PC-9 (cell line): ENCODE measurements around the gene ECI1. TPM values are rescaled to one million over a fixed set of nuclear protein-coding genes. Genes with fewer than 3 reads are reported as not detected.

Experiments used
- BruUV-seq: library from RNA; stranded (reverse); fragments of 400-500 nt; replicated peaks from 2 replicates; lab custom pipeline; 2021; lab: Mats Ljungman, UMichigan
- CTCF ChIA-PET: fragments of 300-600 bp; sonication (Branson Sonifier 250); formaldehyde crosslinking; loops from one replicate; lab custom pipeline; 2022; ENCODE audit warnings: antibody characterized with exemption; lab: Charles Lee
- POLR2A ChIA-PET: fragments of 300-600 bp; sonication (Branson Sonifier 250); formaldehyde crosslinking; loops from one replicate; lab custom pipeline; 2022; ENCODE audit warnings: antibody characterized with exemption; ENCODE audit not compliant: unreplicated experiment; lab: Charles Lee
- DNase-seq, 2 experiments: peaks; one replicate each; pipeline versions ENCODE4 v3.0.0 to v3.0.0-alpha.2; 2015 to 2022; ENCODE audit warnings: mixed read lengths in 1 of 2
- H2AFZ ChIP-seq: fragments of 200-600 bp; sonication (generic); 2 replicates; pipeline ENCODE4 v1.8.1; 2017; ENCODE audit warnings: antibody characterized with exemption
- H3F3A ChIP-seq: fragments of 200-600 bp; sonication (generic); 2 replicates; pipeline ENCODE4 v1.8.1; 2017; ENCODE audit warnings: antibody characterized with exemption, mild to moderate bottlenecking, low read depth; ENCODE audit not compliant: insufficient read depth
- H3K27ac ChIP-seq: fragments of 200-600 bp; sonication (generic); 2 replicates; pipeline ENCODE4 v1.6.1; 2016; ENCODE audit warnings: mixed run types
- H3K27me3 ChIP-seq: fragments of 200-600 bp; sonication (generic); 2 replicates; pipeline ENCODE4 v1.6.1; 2016; ENCODE audit warnings: low read depth, mixed run types; ENCODE audit not compliant: insufficient read depth
- H3K36me3 ChIP-seq: fragments of 200-600 bp; sonication (generic); 2 replicates; pipeline ENCODE4 v1.6.1; 2016; ENCODE audit warnings: low read depth, mixed run types
- H3K4me1 ChIP-seq: fragments of 200-600 bp; sonication (generic); replicated peaks from 2 replicates; pipeline ENCODE4 v1.6.1; 2016; ENCODE audit warnings: mixed run types; ENCODE audit not compliant: insufficient read depth
- H3K4me2 ChIP-seq: fragments of 200-600 bp; sonication (generic); 2 replicates; pipeline ENCODE4 v1.6.1; 2017; ENCODE audit warnings: mixed run types
- H3K4me3 ChIP-seq: fragments of 200-600 bp; sonication (generic); 2 replicates; pipeline ENCODE4 v1.6.1; 2016; ENCODE audit warnings: mixed run types
- H3K79me2 ChIP-seq: fragments of 200-600 bp; sonication (generic); 2 replicates; pipeline ENCODE4 v1.6.1; 2017; ENCODE audit warnings: low read depth, mixed run types
- H3K9me2 ChIP-seq: fragments of 200-600 bp; sonication (generic); 2 replicates; pipeline ENCODE4 v1.8.1; 2017; ENCODE audit warnings: mild to moderate bottlenecking; ENCODE audit not compliant: insufficient read depth
- H3K9me3 ChIP-seq: fragments of 200-600 bp; sonication (generic); 2 replicates; pipeline ENCODE4 v1.8.1; 2016; ENCODE audit warnings: low read depth; ENCODE audit not compliant: insufficient read depth
- H4K20me1 ChIP-seq: fragments of 200-600 bp; sonication (generic); 2 replicates; pipeline ENCODE4 v1.8.1; 2017; ENCODE audit not compliant: insufficient read depth
- CTCF ChIP-seq: fragments of 200-600 bp; sonication (generic); conservative IDR thresholded peaks from 2 replicates; pipeline ENCODE4 v1.6.1; 2017; ENCODE audit warnings: mixed run types, antibody characterized with exemption, mild to moderate bottlenecking, moderate library complexity
- EZH2 ChIP-seq: fragments of 200-600 bp; sonication (generic); IDR thresholded peaks from 2 replicates; pipeline ENCODE4 v1.8.0; 2017; ENCODE audit warnings: antibody characterized with exemption, low read depth
- intact Hi-C: fragments of 100-400 bp; cut with micrococcal nuclease; formaldehyde crosslinking; loops from one replicate; pipeline ENCODE4 v1.10.0; 2022; ENCODE audit not compliant: unreplicated experiment
- total RNA-seq: library from RNA; stranded (reverse); gene quantifications from 2 replicates; pipeline ENCODE4 v1.2.3, GENCODE V29; 2021

ECI1 gene
- total RNA-seq, 1 experiment from 2014 or later: 131 TPM

DNA sequence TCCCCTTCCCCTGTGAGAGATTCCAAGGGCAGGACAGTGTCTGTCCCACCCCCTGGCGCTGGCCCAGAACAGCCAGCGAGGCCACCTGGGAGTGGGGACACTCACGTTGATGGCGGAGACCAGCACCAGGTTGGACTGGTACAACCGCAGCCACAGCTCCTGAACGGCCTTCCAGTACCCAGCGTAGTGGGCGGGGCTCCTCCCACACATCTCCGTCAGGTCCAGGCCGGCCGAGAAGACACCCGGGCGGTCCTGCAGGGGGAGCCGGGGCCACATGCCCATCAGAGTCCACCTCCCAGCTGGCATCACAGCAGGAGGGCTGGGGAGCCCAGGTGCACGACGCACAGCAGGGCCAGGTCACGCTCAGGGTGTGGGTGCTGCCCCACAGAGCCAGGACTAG is 7.1 kb downstream of the ECI1 start:
- Histone ChIP-seq H3K4me3 (no peak overlapping the region), H3K4me2 (no peak overlapping the region), H2AFZ (no peak overlapping the region), H4K20me1 (peaks cover 38% of the 10 kb centered on the region), H3K36me3 (no peaks in the 10 kb centered on the region; the same call in none of the 2 replicates), H3F3A (peaks cover 23% of the 10 kb centered on the region), H3K79me2 (peaks cover 22% of the 10 kb centered on the region), H3K27me3 (no peaks in the 10 kb centered on the region), H3K4me1 (peaks cover 3% of the 10 kb centered on the region; the same call in 1 of the 2 replicates), H3K9me3 (no peaks in the 10 kb centered on the region), H3K9me2 (no peaks in the 10 kb centered on the region), H3K27ac (no peak overlapping the region)
- CTCF ChIA-PET: no interaction called here
- POLR2A ChIA-PET: no interaction called here
- DNase-seq: no peak
- no TSS peak for BruUV-seq
- TF ChIP-seq CTCF: no peak
- TF ChIP-seq EZH2: no peak
- intact Hi-C loops: no loop called here

GRCh38 chr16:2243781-2244180 is 7.6 kb downstream of the ECI1 start:
- Histone ChIP-seq H3K79me2 (peaks cover 18% of the 10 kb centered on the region), H2AFZ (no peak overlapping the region), H3K36me3 (no peaks in the 10 kb centered on the region; the same call in none of the 2 replicates), H3K9me2 (no peaks in the 10 kb centered on the region), H3K4me1 (no peaks in the 10 kb centered on the region), H3K4me3 (no peak overlapping the region), H4K20me1 (peaks cover 34% of the 10 kb centered on the region; the same call in 1 of the 2 replicates), H3K27ac (no peak overlapping the region), H3K9me3 (no peaks in the 10 kb centered on the region), H3K27me3 (no peaks in the 10 kb centered on the region), H3F3A (peaks cover 28% of the 10 kb centered on the region), H3K4me2 (no peak overlapping the region)
- DNase-seq: no peak
- POLR2A ChIA-PET: no interaction called here
- no TSS peak for BruUV-seq
- TF ChIP-seq EZH2 (no peak), CTCF (no peak)
- CTCF ChIA-PET: no interaction called here
- intact Hi-C loops: no loop called here

DNA sequence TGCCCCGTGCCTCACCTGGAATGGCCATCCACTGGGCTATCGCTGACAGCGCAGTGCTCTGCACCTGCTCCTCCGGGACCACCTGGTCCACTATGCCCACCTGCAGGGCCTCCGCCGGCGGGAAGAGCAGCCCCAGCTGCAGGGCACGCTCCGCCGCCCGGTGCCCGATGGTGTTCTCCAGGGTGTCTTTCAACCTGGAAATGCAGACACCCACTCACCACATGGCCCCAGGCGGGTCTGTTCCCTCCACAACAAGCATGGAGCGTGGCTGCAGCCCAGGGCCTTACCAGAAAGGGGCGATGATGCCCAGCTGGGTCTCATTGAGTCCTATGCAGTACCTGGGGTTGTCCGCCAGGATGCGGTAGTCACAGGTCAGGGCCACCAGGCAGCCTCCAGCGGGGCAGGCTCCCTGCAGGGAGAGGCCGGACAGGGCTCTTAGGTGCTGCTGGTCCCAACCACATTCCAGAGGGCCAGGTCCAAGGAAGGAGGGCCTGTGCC is 8.3 kb downstream of the ECI1 start:
- H3F3A ChIP-seq: peaks cover 28% of the 10 kb centered on the region
- H3K36me3 ChIP-seq: no peaks in the 10 kb centered on the region; the same call in none of the 2 replicates
- H3K4me2 ChIP-seq: no peak overlapping the region
- H3K4me3 ChIP-seq: no peak overlapping the region
- H3K27me3 ChIP-seq: no peaks in the 10 kb centered on the region
- H3K4me1 ChIP-seq: no peaks in the 10 kb centered on the region
- peaks cover 35% of the 10 kb centered on the region for H4K20me1 ChIP-seq
- H2AFZ ChIP-seq: no peak overlapping the region
- ChIA-PET POLR2A (interaction anchor here (0.6 kb wide), 1 partner anchor 308 kb away, joined by 10 read pairs; no protein-coding TSS in a partner anchor), CTCF (no interaction called here)
- H3K27ac ChIP-seq: no peak overlapping the region
- TF ChIP-seq CTCF: 0 out of 2 replicates have a peak, but pooled peaks have one; percentile 17
- TF ChIP-seq EZH2: no peak
- intact Hi-C loops: no loop called here
- H3K9me2 ChIP-seq: no peaks in the 10 kb centered on the region
- no peaks in the 10 kb centered on the region for H3K9me3 ChIP-seq
- BruUV-seq: no TSS peak
- peaks cover 11% of the 10 kb centered on the region; the same call in 1 of the 2 replicates for H3K79me2 ChIP-seq
- DNase-seq: no peak
